CD4-positive, alpha-beta T cell treated with Interferon gamma for 1 hour (primary cell): ENCODE measurements around the gene TEAD1.

ENCODE experiments used
- DNase-seq: peaks from one replicate; pipeline ENCODE4 v3.0.0-alpha.2; 2020

The TEAD1 gene

GRCh38 chr11:12915093-12915492 is 240.9 kb downstream of the TEAD1 start:
- DNase-seq: no peak

GRCh38 chr11:12917822-12918221 is 243.6 kb downstream of the TEAD1 start:
- DNase-seq: no peak

GRCh38 chr11:12918667-12919066 is 244.4 kb downstream of the TEAD1 start:
- DNase-seq: no peak

- DNase-seq: no peak
Observed at GRCh38 chr11:12922418-12922817, 248.2 kb downstream of the TEAD1 start.

- DNase-seq: no peak
Observed at GRCh38 chr11:12922980-12923507, 248.8 kb downstream of the TEAD1 start.

- no peak for DNase-seq
Observed at GRCh38 chr11:12924650-12925049, 250.4 kb downstream of the TEAD1 start.

- DNase-seq: no peak
Observed at GRCh38 chr11:12925520-12925919, 251.3 kb downstream of the TEAD1 start.

GRCh38 chr11:12927221-12927620 is 253.0 kb downstream of the TEAD1 start:
- DNase-seq: no peak

GRCh38 chr11:12927886-12928285 is 253.7 kb downstream of the TEAD1 start:
- no peak for DNase-seq

- DNase-seq: no peak
Observed at GRCh38 chr11:12930850-12931249, 256.6 kb downstream of the TEAD1 start.

- no peak for DNase-seq
Observed at GRCh38 chr11:12932485-12932884, 258.3 kb downstream of the TEAD1 start.

GRCh38 chr11:12936200-12936599 is 262.0 kb downstream of the TEAD1 start:
- DNase-seq: no peak

- DNase-seq: no peak
Observed at GRCh38 chr11:12938590-12939247, 264.5 kb downstream of the TEAD1 start.

GRCh38 chr11:12941671-12942070 is 267.4 kb downstream of the TEAD1 start:
- DNase-seq: no peak

- no peak for DNase-seq
Observed at GRCh38 chr11:12942157-12942556, 267.9 kb downstream of the TEAD1 start.

GRCh38 chr11:12943311-12943710 is 269.1 kb downstream of the TEAD1 start:
- DNase-seq: no peak

GRCh38 chr11:12944889-12945288 is 270.7 kb downstream of the TEAD1 start:
- DNase-seq: no peak

GRCh38 chr11:12949453-12949852 is 275.2 kb downstream of the TEAD1 start:
- no peak for DNase-seq

GRCh38 chr11:12950670-12951069 is 276.4 kb downstream of the TEAD1 start:
- DNase-seq: no peak

GRCh38 chr11:12951376-12951775 is 277.2 kb downstream of the TEAD1 start:
- DNase-seq: no peak

GRCh38 chr11:12952094-12952493 is 277.9 kb downstream of the TEAD1 start:
- no peak for DNase-seq

- DNase-seq: no peak
Observed at GRCh38 chr11:12958986-12959385, 284.8 kb downstream of the TEAD1 start.

- DNase-seq: no peak
Observed at GRCh38 chr11:12961615-12962014, 287.4 kb downstream of the TEAD1 start.

- no peak for DNase-seq
Observed at GRCh38 chr11:12962306-12962705, 288.1 kb downstream of the TEAD1 start.

GRCh38 chr11:12963051-12963450 is 288.8 kb downstream of the TEAD1 start:
- DNase-seq: no peak
